HG03095 (cell line): Measurements from ENCODE around the gene SLC25A33.
A peak's percentile ranks its signal among the peaks of the same experiment; 100 is the strongest.
"Not testable (repeated sequence)": the region's sequence is repeated elsewhere in the genome, so short reads cannot be mapped to it uniquely, and the experiment has no call there.

Experiments
- ATAC-seq: cut with Tn5 transposase; IDR thresholded peaks from one replicate; pipeline ENCODE4 v1.9.1; 2021; ENCODE audit warnings: moderate library complexity; ENCODE audit not compliant: unreplicated experiment

The SLC25A33 gene

GRCh38 chr1:9618909-9619679 is 79.8 kb downstream of the SLC25A33 start:
- ATAC-seq = no peak

- ATAC-seq = no peak
Observed at GRCh38 chr1:9621032-9621431, 81.8 kb downstream of the SLC25A33 start.

- no peak for ATAC-seq
Observed at GRCh38 chr1:9624081-9624480, 84.8 kb downstream of the SLC25A33 start.

GRCh38 chr1:9625030-9625429 is 85.8 kb downstream of the SLC25A33 start:
- ATAC-seq = not testable (repeated sequence)

GRCh38 chr1:9626201-9626608 is 86.9 kb downstream of the SLC25A33 start:
- peak; percentile 43 for ATAC-seq

- ATAC-seq = peak; percentile 17
Observed at GRCh38 chr1:9628541-9629444, 89.5 kb downstream of the SLC25A33 start.

- peak; percentile 39 for ATAC-seq
Observed at GRCh38 chr1:9629445-9630201, 90.4 kb downstream of the SLC25A33 start.

- no peak for ATAC-seq
Observed at GRCh38 chr1:9630331-9631111, 91.3 kb downstream of the SLC25A33 start.

GRCh38 chr1:9631613-9632012 is 92.3 kb downstream of the SLC25A33 start:
- no peak for ATAC-seq

- ATAC-seq = no peak
Observed at GRCh38 chr1:9633493-9633892, 94.2 kb downstream of the SLC25A33 start.

GRCh38 chr1:9634582-9634981 is 95.3 kb downstream of the SLC25A33 start:
- ATAC-seq = no peak
